ENCODE measurements around the gene UBE2Z.

UBE2Z gene

GRCh38 chr17:48944515-48945260, 36.5 kb downstream of the UBE2Z start, which contains the start of gene SNF8 (continued):
- TF ChIP-seq SETDB1 (IDR thresholded peaks at IDR 0.05; ENCODE audit: insufficient read length, low read length) (no peak), ZNF488 (tag by site-specific recombination; IDR thresholded peaks at IDR 0.05) (no peak), ZBTB6 (tag by site-specific recombination; IDR thresholded peaks at IDR 0.05) (peak; percentile 84), ZNF292 (tag by site-specific recombination; IDR thresholded peaks at IDR 0.05; ENCODE audit: borderline replicate concordance, low read depth) (no peak), ZNF560 (tag by site-specific recombination; IDR thresholded peaks at IDR 0.05; ENCODE audit: borderline replicate concordance) (no peak), WT1 (tag by site-specific recombination; IDR thresholded peaks at IDR 0.05) (no peak), ZNF112 (tag by site-specific recombination; IDR thresholded peaks at IDR 0.05) (no peak), ZNF514 (tag by site-specific recombination; IDR thresholded peaks at IDR 0.05) (no peak), ZNF394 (tag by site-specific recombination; IDR thresholded peaks at IDR 0.05; ENCODE audit: borderline replicate concordance) (no peak), GFI1B (tag by site-specific recombination; IDR thresholded peaks at IDR 0.05) (no peak), ZFP3 (tag by site-specific recombination; IDR thresholded peaks at IDR 0.05; ENCODE audit: low read depth) (no peak), ZNF558 (tag by site-specific recombination; IDR thresholded peaks at IDR 0.05) (no peak), ZNF155 (tag by site-specific recombination; IDR thresholded peaks at IDR 0.05) (no peak), KLF8 (tag by site-specific recombination; IDR thresholded peaks at IDR 0.05) (peak; percentile 48), OVOL3 (tag by site-specific recombination; IDR thresholded peaks at IDR 0.05) (no peak), KLF9 (tag by site-specific recombination; IDR thresholded peaks at IDR 0.05; ENCODE audit: low read depth) (peak; percentile 51), ZNF529 (tag by site-specific recombination; IDR thresholded peaks at IDR 0.05; ENCODE audit: insufficient replicate concordance) (no peak), ZNF426 (tag by site-specific recombination; IDR thresholded peaks at IDR 0.05) (no peak), ZNF221 (tag by site-specific recombination; IDR thresholded peaks at IDR 0.05; ENCODE audit: borderline replicate concordance) (no peak), ZSCAN30 (tag by site-specific recombination; IDR thresholded peaks at IDR 0.05) (no peak; the same call in 1 of the 2 replicates), ZNF16 (tag by site-specific recombination; IDR thresholded peaks at IDR 0.05; ENCODE audit: low read depth) (no peak), MEIS1 (CRISPR knock-in tag; IDR thresholded peaks at IDR 0.05; ENCODE audit: borderline replicate concordance) (no peak), ZNF335 (tag by site-specific recombination; conservative IDR thresholded peaks at IDR 0.05) (peak; percentile 82), ZXDB (tag by site-specific recombination; IDR thresholded peaks at IDR 0.05) (peak; percentile 72; the same call in 1 of the 2 replicates), ZNF416 (tag by site-specific recombination; IDR thresholded peaks at IDR 0.05) (no peak), ZNF302 (tag by site-specific recombination; IDR thresholded peaks at IDR 0.05; ENCODE audit: low read depth) (no peak), ZSCAN18 (tag by site-specific recombination; IDR thresholded peaks at IDR 0.05) (no peak), ZNF140 (tag by site-specific recombination; IDR thresholded peaks at IDR 0.05) (no peak), ZNF629 (tag by site-specific recombination; IDR thresholded peaks at IDR 0.05) (peak; percentile 71), ZNF571 (tag by site-specific recombination; IDR thresholded peaks at IDR 0.05) (no peak), ZNF768 (tag by site-specific recombination; IDR thresholded peaks at IDR 0.05) (no peak), ZBTB17 (tag by site-specific recombination; IDR thresholded peaks at IDR 0.05) (peak; percentile 87), ZIC2 (tag by site-specific recombination; IDR thresholded peaks at IDR 0.05) (peak; percentile 27; the same call in 1 of the 2 replicates), ZNF423 (tag by site-specific recombination; IDR thresholded peaks at IDR 0.05) (no peak), ZNF114 (tag by site-specific recombination; IDR thresholded peaks at IDR 0.05) (no peak), FEZF1 (tag by site-specific recombination; IDR thresholded peaks at IDR 0.05) (no peak)
- TF ChIP-seq, protein P1, sequence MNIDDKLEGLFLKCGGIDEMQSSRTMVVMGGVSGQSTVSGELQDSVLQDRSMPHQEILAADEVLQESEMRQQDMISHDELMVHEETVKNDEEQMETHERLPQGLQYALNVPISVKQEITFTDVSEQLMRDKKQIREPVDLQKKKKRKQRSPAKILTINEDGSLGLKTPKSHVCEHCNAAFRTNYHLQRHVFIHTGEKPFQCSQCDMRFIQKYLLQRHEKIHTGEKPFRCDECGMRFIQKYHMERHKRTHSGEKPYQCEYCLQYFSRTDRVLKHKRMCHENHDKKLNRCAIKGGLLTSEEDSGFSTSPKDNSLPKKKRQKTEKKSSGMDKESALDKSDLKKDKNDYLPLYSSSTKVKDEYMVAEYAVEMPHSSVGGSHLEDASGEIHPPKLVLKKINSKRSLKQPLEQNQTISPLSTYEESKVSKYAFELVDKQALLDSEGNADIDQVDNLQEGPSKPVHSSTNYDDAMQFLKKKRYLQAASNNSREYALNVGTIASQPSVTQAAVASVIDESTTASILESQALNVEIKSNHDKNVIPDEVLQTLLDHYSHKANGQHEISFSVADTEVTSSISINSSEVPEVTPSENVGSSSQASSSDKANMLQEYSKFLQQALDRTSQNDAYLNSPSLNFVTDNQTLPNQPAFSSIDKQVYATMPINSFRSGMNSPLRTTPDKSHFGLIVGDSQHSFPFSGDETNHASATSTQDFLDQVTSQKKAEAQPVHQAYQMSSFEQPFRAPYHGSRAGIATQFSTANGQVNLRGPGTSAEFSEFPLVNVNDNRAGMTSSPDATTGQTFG (tag by site-specific recombination; IDR thresholded peaks at IDR 0.05; ENCODE audit: borderline replicate concordance): no peak

All from HEK293 (cell line).